K562 (cell line): ENCODE results near the gene VNN1. TPM values are rescaled to one million over a fixed set of nuclear protein-coding genes. Genes with fewer than 3 reads are reported as not detected.

Experiments
- ATAC-seq: fragments of 200-7000 bp; cut with Tn5 transposase; 3 replicates; pipeline ENCODE4 v1.9.1; 2020; ENCODE audit warnings: moderate library complexity
- BruUV-seq: library from RNA; stranded (reverse); fragments of 400-500 nt; replicated peaks from 2 replicates; lab custom pipeline; 2021; lab: Mats Ljungman, UMichigan
- CTCF ChIA-PET: fragments of 300-600 bp; formaldehyde crosslinking; extraction: SDS; loops from one replicate; lab custom pipeline; 2021; ENCODE audit warnings: low intra/inter-chr PET ratio; lab: Yijun Ruan, JAX
- POLR2A ChIA-PET: fragments of 300-600, 350-650 bp; sonication (Branson Sonifier 250); formaldehyde crosslinking; extraction: SDS; loops from one replicate; lab custom pipeline; 2021; ENCODE audit warnings: antibody characterized with exemption, inconsistent platforms; lab: Yijun Ruan, JAX
- DNase-seq, 4 experiments: peaks; one replicate each; pipeline versions ENCODE4 v3.0.0 to v3.0.0-alpha.2; 2011 to 2018; ENCODE audit warnings: low spot score in 3 of 4, mixed read lengths in 3 of 4; ENCODE audit errors: extremely low read depth in 1 of 4
- FAIRE-seq: peaks from 2 replicates; lab custom pipeline; 2011; peaks lifted over from hg19 to GRCh38; lab: Jason Lieb, UNC
- H2AFZ ChIP-seq: 2 replicates; pipeline ENCODE4 v1.6.0; 2011; ENCODE audit warnings: low read depth, low read length, control low read depth, inconsistent platforms
- H3K27ac ChIP-seq: fragments of 200-600 bp; 3 replicates; pipeline ENCODE4 v1.8.0; 2011; ENCODE audit warnings: low read depth, mild to moderate bottlenecking, control low read depth, inconsistent platforms, low read length, moderate library complexity, mixed read lengths; ENCODE audit errors: extremely low read depth
- H3K27me3 ChIP-seq, 2 experiments: fragments of 300-600 bp in 1 of 2; 2 replicates in 1 of 2; 3 replicates in 1 of 2; pipeline versions ENCODE4 v1.6.0 to v1.8.0; 2011; ENCODE audit warnings: inconsistent platforms in 2 of 2, low read length in 2 of 2, mild to moderate bottlenecking in 1 of 2, mixed read lengths in 1 of 2, moderate library complexity in 1 of 2; ENCODE audit not compliant: control insufficient read depth in 2 of 2, insufficient read depth in 2 of 2
- H3K36me3 ChIP-seq: fragments of 300-600 bp; 3 replicates; pipeline ENCODE4 v1.8.0; 2011; ENCODE audit warnings: mild to moderate bottlenecking, low read length, inconsistent platforms; ENCODE audit not compliant: control insufficient read depth, insufficient read depth
- H3K4me1 ChIP-seq, 2 experiments: fragments of 200-600 bp in 1 of 2; replicated peaks in 1 of 2; 2 replicates in 1 of 2; 3 replicates in 1 of 2; pipeline versions ENCODE4 v1.5.1 to v1.8.0; 2011; ENCODE audit warnings: inconsistent platforms in 2 of 2, low read length in 2 of 2, mild to moderate bottlenecking in 1 of 2, mixed read lengths in 1 of 2, moderate library complexity in 1 of 2; ENCODE audit not compliant: control insufficient read depth in 2 of 2, insufficient read depth in 2 of 2
- H3K4me2 ChIP-seq: 2 replicates; pipeline ENCODE4 v1.6.1; 2011; ENCODE audit warnings: low read length, control low read depth, inconsistent platforms, mixed read lengths; ENCODE audit not compliant: insufficient read depth
- H3K4me3 ChIP-seq: fragments of 200-600 bp; sonication (generic), shearing (Covaris generic); 2 replicates; pipeline ENCODE4 v1.5.1; 2016; ENCODE audit warnings: control low read depth, inconsistent platforms
- H3K79me2 ChIP-seq: fragments of 200-600 bp; 3 replicates; pipeline ENCODE4 v1.8.0; 2011; ENCODE audit warnings: low read length, inconsistent platforms; ENCODE audit not compliant: control insufficient read depth, insufficient read depth
- H3K9ac ChIP-seq, 2 experiments: 2 replicates each; pipeline versions ENCODE4 v1.6.0 to v1.6.1; 2011; ENCODE audit warnings: low read depth in 2 of 2, low read length in 2 of 2, control low read depth in 1 of 2, inconsistent platforms in 1 of 2, mild to moderate bottlenecking in 1 of 2, mixed read lengths in 1 of 2; ENCODE audit not compliant: insufficient read depth in 1 of 2
- H3K9me1 ChIP-seq: one replicate; pipeline ENCODE4 v1.6.0; 2011; ENCODE audit warnings: inconsistent platforms, mild to moderate bottlenecking, low read length, moderate library complexity; ENCODE audit not compliant: control insufficient read depth, insufficient read depth
- H3K9me3 ChIP-seq: replicated peaks from 2 replicates; pipeline ENCODE4 v1.5.1; 2011; ENCODE audit warnings: low read depth, low read length, inconsistent platforms; ENCODE audit not compliant: control insufficient read depth, insufficient read depth
- H4K20me1 ChIP-seq: replicated peaks from 2 replicates; pipeline ENCODE4 v1.6.1; 2011; ENCODE audit warnings: low read length, inconsistent platforms, mixed read lengths; ENCODE audit not compliant: control insufficient read depth, insufficient read depth
- KLF10 ChIP-seq: fragments of 250-450 bp; sonication (Bioruptor Pico); IDR thresholded peaks from 2 replicates; pipeline ENCODE4 v1.6.1; 2021; ENCODE audit warnings: matching md5 sums
- LCOR ChIP-seq: sonication (generic); formaldehyde crosslinking; IDR thresholded peaks from 2 replicates; pipeline ENCODE4 v1.8.0; 2022; ENCODE audit warnings: mild to moderate bottlenecking, missing genetic modification reagents
- MCM7 ChIP-seq, 2 experiments: fragments of 450-650 bp; IDR thresholded peaks; 2 replicates each; pipeline ENCODE4 v1.6.1; 2016 to 2018
- MGA ChIP-seq: fragments of 450-650 bp; IDR thresholded peaks from 2 replicates; pipeline ENCODE4 v1.6.1; 2016; ENCODE audit warnings: mild to moderate bottlenecking, moderate library complexity
- RCOR1 ChIP-seq, 2 experiments: IDR thresholded peaks; 2 replicates each; pipeline ENCODE4 v1.6.1; 2012; ENCODE audit warnings: low read depth in 2 of 2, low read length in 2 of 2, borderline replicate concordance in 1 of 2, improper control_type of control experiment in 1 of 2
- SMAD1 ChIP-seq: fragments of 150-350 bp; IDR thresholded peaks from 2 replicates; pipeline ENCODE4 v1.6.1; 2014; ENCODE audit warnings: low read length, low read depth; ENCODE audit not compliant: partially characterized antibody
- SNRNP70 ChIP-seq: fragments of 200-400 bp; formaldehyde crosslinking; optimal IDR thresholded peaks from 2 replicates; pipeline ENCODE3; 2017; ENCODE audit warnings: low read depth, low read length
- TRIM28 ChIP-seq: fragments of 450-650 bp; IDR thresholded peaks from 2 replicates; pipeline ENCODE4 v1.6.1; 2017
- ZBTB34 ChIP-seq: fragments of 250-450 bp; sonication (Bioruptor Pico); IDR thresholded peaks from 2 replicates; pipeline ENCODE4 v1.8.0; 2021; ENCODE audit warnings: mild to moderate bottlenecking, moderate library complexity
- ZZZ3 ChIP-seq: fragments of 450-650 bp; IDR thresholded peaks from 2 replicates; pipeline ENCODE4 v1.6.1; 2016; ENCODE audit warnings: antibody characterized with exemption, mild to moderate bottlenecking, moderate library complexity
- WGBS: fragments of 100-300 bp; shearing (Covaris generic); methylation state at CpG from one replicate; pipeline ENCODE4 v1.1.6; 2016; ENCODE audit warnings: low coverage, mixed read lengths; ENCODE audit not compliant: insufficient coverage; ENCODE audit errors: missing lambda C conversion rate; 5-methylcytosine and 5-hydroxymethylcytosine counted together
- in situ Hi-C: fragments of 300-500 bp; cut with MboI; formaldehyde crosslinking; loops from 4 replicates; pipeline ENCODE4 v1.15.0; 2018; ENCODE audit warnings: inconsistent platforms, mixed read lengths
- intact Hi-C: fragments of 100-400 bp; cut with micrococcal nuclease; formaldehyde crosslinking; loops from 2 replicates; pipeline ENCODE4 v1.14.2; 2022
- polyA plus RNA-seq, 8 experiments: library from polyadenylated mRNA; depleted of rRNA in 4 of 8; stranded (reverse) in 5 of 8; unstranded in 3 of 8; fragments of >200 nt; fragmentation: Nextera tagmentation in 2 of 8; fragmentation: Illumina TruSeq in 1 of 8; extraction: Ambion mirVana in 2 of 8; extraction: Trizol in 1 of 8; gene quantifications; 2 replicates each; pipeline versions ENCODE4 v1.2.1 to v1.2.3, GENCODE V29; 2011 to 2014; ENCODE audit warnings: inconsistent platforms in 1 of 8, missing spikeins in 1 of 8
- total RNA-seq, 7 experiments: library from RNA; depleted of rRNA in 6 of 7; stranded (reverse); fragments of >200 nt in 6 of 7; fragmentation: Illumina TruSeq in 2 of 7; extraction: Trizol in 2 of 7; gene quantifications; 2 replicates each; pipeline versions ENCODE4 v1.2.1 to v1.2.3, GENCODE V29; 2011 to 2021; ENCODE audit warnings: low replicate concordance in 1 of 7

Gene VNN1
- total and polyA plus RNA-seq, 9 of the 15 experiments (the other 6 are each of a cell fraction or from before 2014, with no cell fraction given): not detected

- Histone ChIP-seq H3K79me2 (no peaks in the 10 kb centered on the region), H3K4me1 (no peaks in the 10 kb centered on the region), H4K20me1 (no peaks in the 10 kb centered on the region), H2AFZ (no peak overlapping the region), H3K27me3 (no peaks in the 10 kb centered on the region), H3K36me3 (no peaks in the 10 kb centered on the region), H3K9ac (no peak overlapping the region), H3K4me3 (no peak overlapping the region), H3K9me1 (no peaks in the 10 kb centered on the region), H3K9me3 (no peaks in the 10 kb centered on the region), H3K27ac (no peak overlapping the region), H3K4me2 (no peak overlapping the region)
- ChIA-PET CTCF (no interaction called here), POLR2A (interaction anchor here (0.6 kb wide), 1 partner anchor 797 kb away, joined by 4 read pairs; no protein-coding TSS in a partner anchor)
- DNase-seq: no peak
- ATAC-seq: no peak
- in situ Hi-C loops: no loop called here
- intact Hi-C loops: no loop called here
- BruUV-seq: no TSS peak
- FAIRE-seq: no peak
- 0% methylated on average over 4 of the region's 4 CpGs for WGBS
- TF ChIP-seq ZZZ3 (no peak), MGA (no peak), SMAD1 (no peak), RCOR1 (IDR thresholded peaks at IDR 0.05; ENCODE audit: borderline replicate concordance in 1 of 2, low read depth in 2 of 2, low read length in 2 of 2) (no peak), MCM7 (IDR thresholded peaks at IDR 0.05) (no peak), KLF10 (CRISPR knock-in tag) (no peak), LCOR (no peak), SNRNP70 (no peak), ZBTB34 (CRISPR knock-in tag) (no peak), TRIM28 (no peak)
These were observed 28.6 kb upstream of the VNN1 start for GRCh38 chr6:132742495-132742894.
